SK-N-SH (cell line): ENCODE measurements around the gene THEMIS2.

ENCODE experiments used
- RCOR1 ChIP-seq: fragments of 150-350 bp; IDR thresholded peaks from 2 replicates; pipeline ENCODE4 v1.6.1; 2017; ENCODE audit warnings: antibody characterized with exemption, low read length
- TF ChIP-seq, protein P1 (sequence below): IDR thresholded peaks from 2 replicates; pipeline ENCODE4 v1.4.0; 2012; ENCODE audit warnings: low read depth, borderline replicate concordance
- TF ChIP-seq, protein P2 (sequence below): IDR thresholded peaks from 2 replicates; pipeline ENCODE4 v1.6.1; 2012; ENCODE audit warnings: mild to moderate bottlenecking, low read depth, low read length, moderate library complexity
- TF ChIP-seq, protein P3 (sequence below): fragments of 150-350 bp; IDR thresholded peaks from 2 replicates; pipeline ENCODE4 v1.6.1; 2017; ENCODE audit warnings: antibody characterized with exemption, low read length, low read depth, borderline replicate concordance

DNA sequence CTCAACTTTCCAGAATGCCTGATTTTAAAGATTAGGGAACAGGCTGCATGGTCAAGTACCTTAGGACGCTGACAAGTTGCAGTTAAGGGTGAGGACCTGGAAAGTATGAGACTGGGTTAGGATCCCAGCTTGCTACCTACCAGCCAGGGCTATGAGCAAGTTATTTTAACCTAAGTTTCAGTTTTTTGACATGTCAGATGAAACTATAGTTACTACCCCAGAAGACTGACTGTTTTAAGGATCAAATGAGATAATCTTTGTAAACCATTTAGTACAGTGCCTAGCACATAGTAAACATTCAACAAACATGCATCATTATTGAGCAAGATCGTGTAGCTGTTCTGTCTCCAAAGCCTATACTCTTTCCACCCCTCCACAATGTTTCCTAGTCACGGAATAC lies 14.4 kb downstream of the THEMIS2 start:
- TF ChIP-seq RCOR1: no peak
- TF ChIP-seq, protein P1, sequence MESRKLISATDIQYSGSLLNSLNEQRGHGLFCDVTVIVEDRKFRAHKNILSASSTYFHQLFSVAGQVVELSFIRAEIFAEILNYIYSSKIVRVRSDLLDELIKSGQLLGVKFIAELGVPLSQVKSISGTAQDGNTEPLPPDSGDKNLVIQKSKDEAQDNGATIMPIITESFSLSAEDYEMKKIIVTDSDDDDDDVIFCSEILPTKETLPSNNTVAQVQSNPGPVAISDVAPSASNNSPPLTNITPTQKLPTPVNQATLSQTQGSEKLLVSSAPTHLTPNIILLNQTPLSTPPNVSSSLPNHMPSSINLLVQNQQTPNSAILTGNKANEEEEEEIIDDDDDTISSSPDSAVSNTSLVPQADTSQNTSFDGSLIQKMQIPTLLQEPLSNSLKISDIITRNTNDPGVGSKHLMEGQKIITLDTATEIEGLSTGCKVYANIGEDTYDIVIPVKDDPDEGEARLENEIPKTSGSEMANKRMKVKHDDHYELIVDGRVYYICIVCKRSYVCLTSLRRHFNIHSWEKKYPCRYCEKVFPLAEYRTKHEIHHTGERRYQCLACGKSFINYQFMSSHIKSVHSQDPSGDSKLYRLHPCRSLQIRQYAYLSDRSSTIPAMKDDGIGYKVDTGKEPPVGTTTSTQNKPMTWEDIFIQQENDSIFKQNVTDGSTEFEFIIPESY: no peak
- TF ChIP-seq, protein P2, sequence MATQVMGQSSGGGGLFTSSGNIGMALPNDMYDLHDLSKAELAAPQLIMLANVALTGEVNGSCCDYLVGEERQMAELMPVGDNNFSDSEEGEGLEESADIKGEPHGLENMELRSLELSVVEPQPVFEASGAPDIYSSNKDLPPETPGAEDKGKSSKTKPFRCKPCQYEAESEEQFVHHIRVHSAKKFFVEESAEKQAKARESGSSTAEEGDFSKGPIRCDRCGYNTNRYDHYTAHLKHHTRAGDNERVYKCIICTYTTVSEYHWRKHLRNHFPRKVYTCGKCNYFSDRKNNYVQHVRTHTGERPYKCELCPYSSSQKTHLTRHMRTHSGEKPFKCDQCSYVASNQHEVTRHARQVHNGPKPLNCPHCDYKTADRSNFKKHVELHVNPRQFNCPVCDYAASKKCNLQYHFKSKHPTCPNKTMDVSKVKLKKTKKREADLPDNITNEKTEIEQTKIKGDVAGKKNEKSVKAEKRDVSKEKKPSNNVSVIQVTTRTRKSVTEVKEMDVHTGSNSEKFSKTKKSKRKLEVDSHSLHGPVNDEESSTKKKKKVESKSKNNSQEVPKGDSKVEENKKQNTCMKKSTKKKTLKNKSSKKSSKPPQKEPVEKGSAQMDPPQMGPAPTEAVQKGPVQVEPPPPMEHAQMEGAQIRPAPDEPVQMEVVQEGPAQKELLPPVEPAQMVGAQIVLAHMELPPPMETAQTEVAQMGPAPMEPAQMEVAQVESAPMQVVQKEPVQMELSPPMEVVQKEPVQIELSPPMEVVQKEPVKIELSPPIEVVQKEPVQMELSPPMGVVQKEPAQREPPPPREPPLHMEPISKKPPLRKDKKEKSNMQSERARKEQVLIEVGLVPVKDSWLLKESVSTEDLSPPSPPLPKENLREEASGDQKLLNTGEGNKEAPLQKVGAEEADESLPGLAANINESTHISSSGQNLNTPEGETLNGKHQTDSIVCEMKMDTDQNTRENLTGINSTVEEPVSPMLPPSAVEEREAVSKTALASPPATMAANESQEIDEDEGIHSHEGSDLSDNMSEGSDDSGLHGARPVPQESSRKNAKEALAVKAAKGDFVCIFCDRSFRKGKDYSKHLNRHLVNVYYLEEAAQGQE: no peak
- TF ChIP-seq, protein P3, sequence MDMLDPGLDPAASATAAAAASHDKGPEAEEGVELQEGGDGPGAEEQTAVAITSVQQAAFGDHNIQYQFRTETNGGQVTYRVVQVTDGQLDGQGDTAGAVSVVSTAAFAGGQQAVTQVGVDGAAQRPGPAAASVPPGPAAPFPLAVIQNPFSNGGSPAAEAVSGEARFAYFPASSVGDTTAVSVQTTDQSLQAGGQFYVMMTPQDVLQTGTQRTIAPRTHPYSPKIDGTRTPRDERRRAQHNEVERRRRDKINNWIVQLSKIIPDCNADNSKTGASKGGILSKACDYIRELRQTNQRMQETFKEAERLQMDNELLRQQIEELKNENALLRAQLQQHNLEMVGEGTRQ: no peak
